ENCODE measurements around the gene BGLAP.

GRCh38 chr1:156225677-156226014 lies 16.3 kb upstream of the BGLAP start:
- no peak for TF ChIP-seq POLR2A (IDR thresholded peaks at IDR 0.05)
- peak in 1 of 7 experiments; percentile 24 for TF ChIP-seq CTCF (IDR thresholded peaks at IDR 0.05)

All from body of pancreas (tissue), 4 donors.